ENCODE results near the gene ATP5F1D.

Gene ATP5F1D

DNA sequence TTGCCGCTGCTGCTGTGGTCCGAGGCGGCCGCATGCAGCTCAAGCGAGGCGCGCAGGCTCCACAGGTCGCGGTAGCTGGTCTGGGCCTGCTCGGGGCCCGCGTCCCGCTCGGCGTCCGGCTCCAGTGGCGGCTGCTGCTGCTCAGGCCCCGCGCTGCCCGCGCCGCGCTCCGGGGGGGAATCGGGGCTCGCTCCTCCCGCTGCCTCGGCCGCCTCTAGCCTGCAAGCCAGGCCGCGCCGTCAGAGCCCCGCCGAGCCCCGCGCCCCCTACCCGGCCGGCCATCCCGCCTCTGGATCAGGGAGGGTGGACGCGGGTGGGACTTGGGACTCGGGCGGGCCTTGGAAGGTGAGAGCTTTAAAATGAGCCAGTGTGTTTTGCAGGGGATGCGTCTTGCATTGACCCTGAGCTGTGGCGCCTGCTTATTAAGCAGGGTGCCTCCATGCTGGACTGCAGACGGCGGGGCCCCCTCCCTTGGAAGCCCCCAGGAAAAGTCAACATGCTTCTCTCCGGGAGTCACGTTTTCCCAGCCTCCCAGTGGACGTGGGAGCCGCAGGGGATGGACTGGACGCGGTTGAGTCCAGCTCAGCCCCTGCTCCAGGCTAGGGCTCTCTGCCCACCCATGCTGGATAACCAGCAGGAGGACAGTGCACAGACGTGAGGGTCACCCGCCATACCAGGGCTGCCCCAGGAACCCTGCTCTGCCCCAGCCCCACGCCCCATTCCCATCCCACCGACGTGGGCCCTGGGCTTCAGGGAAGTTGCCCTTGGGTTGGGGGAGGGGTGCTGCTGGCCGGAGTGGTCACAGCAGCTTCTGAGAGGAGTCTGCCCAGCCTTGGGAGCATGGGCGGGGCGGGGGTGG lies 11.4 kb upstream of the ATP5F1D start:
- no peaks in the 10 kb centered on the region for H3K9me3 ChIP-seq (ENCODE audit: control insufficient read depth, low read length)
- no peaks in the 10 kb centered on the region for H3K79me2 ChIP-seq
- H3K27ac ChIP-seq = no peak overlapping the region
- H3K4me1 ChIP-seq = peaks cover 15% of the 10 kb centered on the region
- H3K9ac ChIP-seq = no peak overlapping the region
- no peak overlapping the region for H3K4me3 ChIP-seq (ENCODE audit: low read depth, low read length)
- no peaks in the 10 kb centered on the region for H3K27me3 ChIP-seq (ENCODE audit: control insufficient read depth, insufficient read depth, low read length)
- H3K36me3 ChIP-seq (ENCODE audit: control insufficient read depth, insufficient read depth, low read length) = no peaks in the 10 kb centered on the region
- TF ChIP-seq CTCF (IDR thresholded peaks at IDR 0.05) = no peak
- no peak overlapping the region for H2AFZ ChIP-seq
- H3K4me2 ChIP-seq (ENCODE audit: low read length) = no peak overlapping the region

DNA sequence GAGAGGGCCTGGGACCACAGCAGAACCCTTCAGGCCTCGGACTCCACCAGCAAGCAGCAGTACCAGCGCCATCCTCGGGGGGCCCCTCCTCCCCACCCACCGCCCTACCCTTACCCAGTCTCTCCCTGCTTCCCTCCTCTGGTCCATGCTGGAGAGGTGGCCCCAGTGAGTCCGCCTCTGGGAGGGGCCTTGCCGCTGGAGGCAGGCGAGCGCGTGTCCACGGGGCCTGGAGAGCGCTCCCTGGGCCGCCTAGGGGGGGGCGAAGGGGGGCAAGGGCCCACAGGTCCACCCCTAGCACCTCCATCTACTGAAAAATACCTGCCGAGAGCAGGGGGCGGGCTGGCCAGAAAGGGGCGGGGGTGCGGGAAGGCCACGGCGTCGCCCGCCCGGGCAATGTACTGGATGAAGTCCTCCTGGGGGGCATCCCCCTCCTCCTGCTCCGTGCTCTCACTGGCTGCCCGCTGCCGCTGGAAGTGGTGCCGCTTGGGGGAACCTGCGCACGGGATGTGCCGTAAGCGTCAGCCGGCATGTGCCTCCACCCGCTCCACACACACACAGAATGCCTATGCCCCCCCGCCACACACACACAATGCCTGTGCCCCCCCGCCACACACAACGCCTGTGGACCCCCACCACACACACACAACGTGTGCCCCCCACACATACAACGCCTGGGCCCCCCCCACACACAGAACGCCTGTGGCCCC lies 10.6 kb upstream of the ATP5F1D start:
- Histone ChIP-seq H3K27me3 (ENCODE audit: control insufficient read depth, insufficient read depth, low read length) (no peaks in the 10 kb centered on the region), H3K27ac (no peak overlapping the region), H3K9ac (no peak overlapping the region), H3K4me3 (ENCODE audit: low read depth, low read length) (no peak overlapping the region), H3K9me3 (ENCODE audit: control insufficient read depth, low read length) (no peaks in the 10 kb centered on the region), H3K4me2 (ENCODE audit: low read length) (no peak overlapping the region), H2AFZ (no peak overlapping the region), H3K36me3 (ENCODE audit: control insufficient read depth, insufficient read depth, low read length) (no peaks in the 10 kb centered on the region), H3K4me1 (peaks cover 15% of the 10 kb centered on the region), H3K79me2 (no peaks in the 10 kb centered on the region)
- no peak for TF ChIP-seq CTCF (IDR thresholded peaks at IDR 0.05)

GRCh38 chr19:1231729-1232637 lies 9.6 kb upstream of the ATP5F1D start:
- H3K4me3 ChIP-seq (ENCODE audit: low read depth, low read length) = no peak overlapping the region
- no peaks in the 10 kb centered on the region for H3K27me3 ChIP-seq (ENCODE audit: control insufficient read depth, insufficient read depth, low read length)
- no peak overlapping the region for H3K9ac ChIP-seq
- H3K9me3 ChIP-seq (ENCODE audit: control insufficient read depth, low read length) = no peaks in the 10 kb centered on the region
- peaks cover 15% of the 10 kb centered on the region for H3K4me1 ChIP-seq
- H3K36me3 ChIP-seq (ENCODE audit: control insufficient read depth, insufficient read depth, low read length) = no peaks in the 10 kb centered on the region
- no peak overlapping the region for H3K4me2 ChIP-seq (ENCODE audit: low read length)
- no peak for TF ChIP-seq CTCF (IDR thresholded peaks at IDR 0.05)
- H3K79me2 ChIP-seq = no peaks in the 10 kb centered on the region
- H3K27ac ChIP-seq = peak overlapping the region; percentile 36
- peak overlapping the region; percentile 2 for H2AFZ ChIP-seq

GRCh38 chr19:1232652-1233072 lies 8.9 kb upstream of the ATP5F1D start:
- H2AFZ ChIP-seq = peak overlapping the region; percentile 2
- H3K27me3 ChIP-seq (ENCODE audit: control insufficient read depth, insufficient read depth, low read length) = no peaks in the 10 kb centered on the region
- peak overlapping the region; percentile 36 for H3K27ac ChIP-seq
- TF ChIP-seq CTCF (IDR thresholded peaks at IDR 0.05) = no peak
- no peaks in the 10 kb centered on the region for H3K36me3 ChIP-seq (ENCODE audit: control insufficient read depth, insufficient read depth, low read length)
- no peaks in the 10 kb centered on the region for H3K9me3 ChIP-seq (ENCODE audit: control insufficient read depth, low read length)
- no peak overlapping the region for H3K4me2 ChIP-seq (ENCODE audit: low read length)
- no peaks in the 10 kb centered on the region for H3K79me2 ChIP-seq
- H3K9ac ChIP-seq = no peak overlapping the region
- no peak overlapping the region for H3K4me3 ChIP-seq (ENCODE audit: low read depth, low read length)
- peaks cover 15% of the 10 kb centered on the region for H3K4me1 ChIP-seq
